Measurements from ENCODE around the gene BARHL1. TPM values are rescaled to one million over a fixed set of nuclear protein-coding genes. Genes with fewer than 3 reads are reported as not detected.

BARHL1 gene
- total RNA-seq, 2 donors from 2014 or later: not detected

DNA sequence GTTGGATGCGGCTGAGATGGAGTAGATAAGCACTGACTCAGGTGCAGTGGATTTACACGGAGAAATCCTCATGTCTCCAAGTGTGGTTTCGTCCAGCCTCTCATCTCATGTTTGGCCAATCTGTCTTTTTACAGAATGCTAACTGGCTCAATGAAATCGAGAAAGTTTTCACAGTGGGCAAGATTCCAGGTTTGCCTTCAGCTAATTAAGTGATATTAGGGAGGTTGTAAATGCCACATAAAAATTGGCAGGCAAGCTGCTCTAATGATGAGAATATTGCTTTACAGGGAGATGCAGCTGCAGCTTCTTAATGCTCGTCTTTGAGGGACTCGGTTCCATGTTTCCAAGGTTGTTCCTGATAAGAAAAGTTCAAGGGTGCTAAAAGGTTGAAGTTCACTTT lies 23.7 kb downstream of the BARHL1 start:
- intact Hi-C loops (cut with DNase I): no loop called here
- Histone ChIP-seq H3K4me1 (replicated peaks) (no peaks in the 10 kb centered on the region), H3K27me3 (replicated peaks; ENCODE audit: insufficient read depth) (no peaks in the 10 kb centered on the region), H3K9me3 (no peaks in the 10 kb centered on the region), H3K27ac (no peak overlapping the region), H3K4me3 (no peak overlapping the region), H3K36me3 (peaks cover 2 to 3% of the 10 kb centered on the region in 2 donors)
- WGBS: 61% methylated on average over 6 of the region's 6 CpGs
- TF ChIP-seq POLR2A (IDR thresholded peaks at IDR 0.05) (no peak), POLR2AphosphoS5 (IDR thresholded peaks at IDR 0.05) (no peak)
- TF ChIP-seq, protein P1, sequence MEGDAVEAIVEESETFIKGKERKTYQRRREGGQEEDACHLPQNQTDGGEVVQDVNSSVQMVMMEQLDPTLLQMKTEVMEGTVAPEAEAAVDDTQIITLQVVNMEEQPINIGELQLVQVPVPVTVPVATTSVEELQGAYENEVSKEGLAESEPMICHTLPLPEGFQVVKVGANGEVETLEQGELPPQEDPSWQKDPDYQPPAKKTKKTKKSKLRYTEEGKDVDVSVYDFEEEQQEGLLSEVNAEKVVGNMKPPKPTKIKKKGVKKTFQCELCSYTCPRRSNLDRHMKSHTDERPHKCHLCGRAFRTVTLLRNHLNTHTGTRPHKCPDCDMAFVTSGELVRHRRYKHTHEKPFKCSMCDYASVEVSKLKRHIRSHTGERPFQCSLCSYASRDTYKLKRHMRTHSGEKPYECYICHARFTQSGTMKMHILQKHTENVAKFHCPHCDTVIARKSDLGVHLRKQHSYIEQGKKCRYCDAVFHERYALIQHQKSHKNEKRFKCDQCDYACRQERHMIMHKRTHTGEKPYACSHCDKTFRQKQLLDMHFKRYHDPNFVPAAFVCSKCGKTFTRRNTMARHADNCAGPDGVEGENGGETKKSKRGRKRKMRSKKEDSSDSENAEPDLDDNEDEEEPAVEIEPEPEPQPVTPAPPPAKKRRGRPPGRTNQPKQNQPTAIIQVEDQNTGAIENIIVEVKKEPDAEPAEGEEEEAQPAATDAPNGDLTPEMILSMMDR (IDR thresholded peaks at IDR 0.05): no peak
- DNase-seq (ENCODE audit: low spot score): no peak

DNA sequence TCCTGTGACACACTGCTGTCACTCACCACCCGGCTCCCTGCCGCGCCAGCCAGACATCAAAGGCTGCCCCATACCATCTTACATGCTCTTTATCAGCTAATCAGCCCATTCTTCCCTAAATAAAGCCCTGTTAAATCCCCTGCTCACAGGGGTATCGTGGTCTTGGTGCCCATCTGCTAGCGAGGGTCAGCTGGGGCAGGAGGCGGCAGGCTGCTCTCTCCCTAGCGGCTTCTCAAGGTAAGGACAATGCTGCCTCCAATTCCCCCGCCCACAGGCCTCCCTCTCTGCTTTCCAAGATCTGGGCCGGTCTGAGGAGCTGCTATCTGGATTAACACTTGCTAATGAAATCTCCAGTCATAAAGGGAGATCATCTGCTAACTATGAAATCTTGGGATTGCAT lies 26.8 kb downstream of the BARHL1 start:
- DNase-seq (ENCODE audit: low spot score): no peak
- intact Hi-C loops (cut with DNase I): no loop called here
- no peak overlapping the region for H3K27ac ChIP-seq
- no peaks in the 10 kb centered on the region for H3K9me3 ChIP-seq
- H3K36me3 ChIP-seq: peaks cover 4 to 5% of the 10 kb centered on the region in 2 donors
- H3K4me1 ChIP-seq (replicated peaks): no peaks in the 10 kb centered on the region
- TF ChIP-seq, protein P1 (IDR thresholded peaks at IDR 0.05): no peak
- TF ChIP-seq POLR2A (IDR thresholded peaks at IDR 0.05) (no peak), POLR2AphosphoS5 (IDR thresholded peaks at IDR 0.05) (no peak)
- 92% methylated on average over 9 of the region's 9 CpGs for WGBS
- H3K4me3 ChIP-seq: no peak overlapping the region
- H3K27me3 ChIP-seq (replicated peaks; ENCODE audit: insufficient read depth): no peaks in the 10 kb centered on the region

DNA sequence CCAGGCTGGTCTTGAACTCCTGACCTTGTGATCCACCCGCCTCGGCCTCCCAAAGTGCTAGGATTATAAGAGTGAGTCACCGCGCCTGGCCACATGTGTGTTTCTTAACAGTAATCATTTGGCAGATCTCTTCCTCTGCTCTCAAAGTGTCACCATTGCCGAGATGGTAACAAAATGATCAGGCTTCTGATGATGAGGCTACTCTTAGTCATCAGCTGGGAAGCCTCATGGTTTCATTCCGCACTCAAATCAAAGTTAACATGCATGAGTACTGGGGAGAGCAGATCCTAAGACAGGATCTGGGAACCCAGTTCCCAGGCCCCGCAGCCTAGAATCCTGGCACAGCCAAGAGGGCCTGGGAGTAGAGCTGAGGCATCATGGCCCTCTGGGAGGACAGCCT lies 27.4 kb downstream of the BARHL1 start:
- Histone ChIP-seq H3K27me3 (replicated peaks; ENCODE audit: insufficient read depth) (no peaks in the 10 kb centered on the region), H3K27ac (no peak overlapping the region), H3K9me3 (no peaks in the 10 kb centered on the region), H3K4me3 (no peak overlapping the region), H3K36me3 (peaks cover 4 to 5% of the 10 kb centered on the region in 2 donors), H3K4me1 (replicated peaks) (no peaks in the 10 kb centered on the region)
- TF ChIP-seq POLR2A (IDR thresholded peaks at IDR 0.05) (no peak), POLR2AphosphoS5 (IDR thresholded peaks at IDR 0.05) (no peak)
- TF ChIP-seq, protein P1 (IDR thresholded peaks at IDR 0.05): no peak
- intact Hi-C loops (cut with DNase I): no loop called here
- 88% methylated on average over 7 of the region's 7 CpGs for WGBS
- DNase-seq (ENCODE audit: low spot score): no peak

DNA sequence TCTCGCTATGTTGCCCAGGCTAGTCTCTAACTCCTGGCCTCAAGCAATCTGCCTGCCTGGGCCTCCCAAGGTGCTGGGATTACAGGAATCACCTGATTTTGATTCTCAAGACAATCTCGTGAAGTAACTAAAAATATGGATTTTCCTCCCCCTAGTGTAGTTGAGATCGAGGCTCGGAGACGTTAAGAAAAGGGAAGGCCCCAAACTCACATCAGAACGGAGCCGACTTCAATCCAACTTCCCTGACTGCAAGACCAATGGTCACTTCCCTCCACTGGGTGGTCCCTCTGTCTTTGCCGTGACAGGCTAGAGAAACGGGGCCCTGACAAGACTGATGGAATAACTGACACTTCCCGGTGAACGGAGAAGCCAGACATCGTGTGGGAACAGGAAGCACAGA lies 28.3 kb downstream of the BARHL1 start:
- Histone ChIP-seq H3K4me1 (replicated peaks) (no peaks in the 10 kb centered on the region), H3K9me3 (no peaks in the 10 kb centered on the region), H3K27me3 (replicated peaks; ENCODE audit: insufficient read depth) (no peaks in the 10 kb centered on the region), H3K36me3 (peaks cover 4 to 5% of the 10 kb centered on the region in 2 donors), H3K27ac (no peak overlapping the region), H3K4me3 (no peak overlapping the region)
- no peak for DNase-seq (ENCODE audit: low spot score)
- 87% methylated on average over 12 of the region's 12 CpGs for WGBS
- intact Hi-C loops (cut with DNase I): no loop called here
- no peak for TF ChIP-seq POLR2A (IDR thresholded peaks at IDR 0.05)

DNA sequence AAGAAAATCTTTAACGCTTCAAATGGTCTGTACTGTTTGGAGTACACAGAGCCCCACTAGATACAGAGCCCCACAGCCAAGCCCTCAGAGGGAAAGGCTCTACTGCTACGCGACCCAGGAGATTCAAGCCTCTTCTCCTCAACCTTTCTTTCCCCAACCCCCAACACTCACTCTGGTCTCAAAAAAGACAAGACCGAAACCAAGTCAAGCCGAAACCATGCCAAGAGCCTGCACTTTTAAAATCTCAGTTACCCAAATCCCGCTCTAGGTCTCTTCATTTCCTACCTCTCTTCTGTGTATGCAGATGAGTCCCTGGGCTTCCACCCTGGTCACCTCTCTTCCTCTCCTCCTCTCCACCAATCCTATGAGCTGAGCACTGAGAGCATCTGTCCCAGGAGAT lies 31.9 kb downstream of the BARHL1 start:
- Histone ChIP-seq H3K4me1 (replicated peaks) (no peaks in the 10 kb centered on the region), H3K27me3 (replicated peaks; ENCODE audit: insufficient read depth) (no peaks in the 10 kb centered on the region), H3K9me3 (no peaks in the 10 kb centered on the region), H3K4me3 (no peak overlapping the region), H3K27ac (no peak overlapping the region), H3K36me3 (peaks cover 4 to 9% of the 10 kb centered on the region in 2 donors)
- no peak for TF ChIP-seq POLR2A (IDR thresholded peaks at IDR 0.05)
- TF ChIP-seq, protein P1 (IDR thresholded peaks at IDR 0.05): no peak
- TF ChIP-seq POLR2AphosphoS5 (IDR thresholded peaks at IDR 0.05): no peak
- intact Hi-C loops (cut with DNase I): no loop called here
- DNase-seq (ENCODE audit: low spot score): no peak
- WGBS: 72% methylated on average over 6 of the region's 6 CpGs

Data from prostate gland (tissue), 2 donors.